ENCODE data around the gene CD99.

Gene CD99

GRCh38 chrX:2690856-2691542, at the start of gene CD99:
Gene CD99 (plus strand): TSS chrX:2691295. CDS start chrX:2691361, 66 bp downstream.
- TF ChIP-seq CTCF (IDR thresholded peaks at IDR 0.05; ENCODE audit: low read depth, low read length, missing control alignments): no peak
- Histone ChIP-seq H3K27me3 (replicated peaks) (no peaks in the 10 kb centered on the region), H3K36me3 (replicated peaks) (no peaks in the 10 kb centered on the region), H3K4me3 (ENCODE audit: low read depth, low read length) (peak within 1 kb of the TSS; percentile 76), H3K27ac (peak within 1 kb of the TSS; percentile 27)
- in situ Hi-C loops (cut with HindIII; ENCODE audit: low pct_ligation_motif_present, low sequenced_read_pairs): no loop called here
- peak; percentile 62 for DNase-seq

GRCh38 chrX:2642146-2642545, 48.9 kb upstream of the CD99 start:
- no peak overlapping the region for H3K4me3 ChIP-seq (ENCODE audit: low read depth, low read length)
- DNase-seq: no peak
- H3K27ac ChIP-seq: no peak overlapping the region
- in situ Hi-C loops (cut with HindIII; ENCODE audit: low pct_ligation_motif_present, low sequenced_read_pairs): no loop called here
- no peaks in the 10 kb centered on the region for H3K36me3 ChIP-seq (replicated peaks)
- H3K27me3 ChIP-seq (replicated peaks): no peaks in the 10 kb centered on the region
- TF ChIP-seq CTCF (IDR thresholded peaks at IDR 0.05; ENCODE audit: low read depth, low read length, missing control alignments): no peak

GRCh38 chrX:2642791-2643190, 48.3 kb upstream of the CD99 start:
- no peak for TF ChIP-seq CTCF (IDR thresholded peaks at IDR 0.05; ENCODE audit: low read depth, low read length, missing control alignments)
- Histone ChIP-seq H3K4me3 (ENCODE audit: low read depth, low read length) (no peak overlapping the region), H3K36me3 (replicated peaks) (no peaks in the 10 kb centered on the region), H3K27me3 (replicated peaks) (no peaks in the 10 kb centered on the region), H3K27ac (no peak overlapping the region)
- in situ Hi-C loops (cut with HindIII; ENCODE audit: low pct_ligation_motif_present, low sequenced_read_pairs): no loop called here
- peak; percentile 6 for DNase-seq

GRCh38 chrX:2643880-2644279, 47.2 kb upstream of the CD99 start:
- no peaks in the 10 kb centered on the region for H3K36me3 ChIP-seq (replicated peaks)

GRCh38 chrX:2645563-2645962, 45.5 kb upstream of the CD99 start:
- H3K27ac ChIP-seq: no peak overlapping the region
- TF ChIP-seq CTCF (IDR thresholded peaks at IDR 0.05; ENCODE audit: low read depth, low read length, missing control alignments): no peak
- H3K4me3 ChIP-seq (ENCODE audit: low read depth, low read length): no peak overlapping the region
- no peaks in the 10 kb centered on the region for H3K36me3 ChIP-seq (replicated peaks)
- no peak for DNase-seq
- in situ Hi-C loops (cut with HindIII; ENCODE audit: low pct_ligation_motif_present, low sequenced_read_pairs): no loop called here
- no peaks in the 10 kb centered on the region for H3K27me3 ChIP-seq (replicated peaks)

More at GRCh38 chrX:2643880-2644279, 47.2 kb upstream of the CD99 start:
- no peak for DNase-seq
- H3K27me3 ChIP-seq (replicated peaks): no peaks in the 10 kb centered on the region
- no peak overlapping the region for H3K4me3 ChIP-seq (ENCODE audit: low read depth, low read length)
- in situ Hi-C loops (cut with HindIII; ENCODE audit: low pct_ligation_motif_present, low sequenced_read_pairs): no loop called here
- TF ChIP-seq CTCF (IDR thresholded peaks at IDR 0.05; ENCODE audit: low read depth, low read length, missing control alignments): no peak
- H3K27ac ChIP-seq: no peak overlapping the region

- in situ Hi-C loops (cut with HindIII; ENCODE audit: low pct_ligation_motif_present, low sequenced_read_pairs): no loop called here
These were observed 43.5 kb upstream of the CD99 start for GRCh38 chrX:2647627-2648026.

More at GRCh38 chrX:2647627-2648026, 43.5 kb upstream of the CD99 start:
- H3K4me3 ChIP-seq (ENCODE audit: low read depth, low read length): no peak overlapping the region
- DNase-seq: no peak
- H3K27ac ChIP-seq: no peak overlapping the region
- TF ChIP-seq CTCF (IDR thresholded peaks at IDR 0.05; ENCODE audit: low read depth, low read length, missing control alignments): no peak
- H3K27me3 ChIP-seq (replicated peaks): no peaks in the 10 kb centered on the region
- no peaks in the 10 kb centered on the region for H3K36me3 ChIP-seq (replicated peaks)

Data from brain microvascular endothelial cell (primary cell).